HepG2 (cell line): ENCODE results near the gene ULK3. TPM values are rescaled to one million over a fixed set of nuclear protein-coding genes. Genes with fewer than 3 reads are reported as not detected.
A peak's percentile ranks its signal among the peaks of the same experiment; 100 is the strongest.

Experiments
- ETV5 ChIP-seq: IDR thresholded peaks from 2 replicates; pipeline ENCODE4 v1.6.1; 2018; ENCODE audit warnings: missing biosample characterization, missing genetic modification reagents, inconsistent platforms, borderline replicate concordance
- FOXK1 ChIP-seq: sonication (generic); formaldehyde crosslinking; IDR thresholded peaks from 2 replicates; pipeline ENCODE4 v1.4.0; 2020; ENCODE audit warnings: low read depth, missing genetic modification reagents, borderline replicate concordance
- GRHL1 ChIP-seq: sonication (generic); formaldehyde crosslinking; conservative IDR thresholded peaks from 2 replicates; pipeline ENCODE4 v1.8.0; 2022; ENCODE audit warnings: missing genetic modification reagents
- HOXD1 ChIP-seq: sonication (generic); formaldehyde crosslinking; IDR thresholded peaks from 2 replicates; pipeline ENCODE4 v1.5.0; 2020; ENCODE audit warnings: missing genetic modification reagents
- MLXIP ChIP-seq: sonication (generic); formaldehyde crosslinking; IDR thresholded peaks from 2 replicates; pipeline ENCODE4 v1.9.0; 2021; ENCODE audit warnings: missing genetic modification reagents, borderline replicate concordance
- PRDM15 ChIP-seq: sonication (generic); formaldehyde crosslinking; IDR thresholded peaks from 2 replicates; pipeline ENCODE4 v1.4.0; 2020; ENCODE audit warnings: missing genetic modification reagents
- TCF7 ChIP-seq: sonication (generic); IDR thresholded peaks from 2 replicates; pipeline ENCODE4 v1.6.1; 2016; ENCODE audit warnings: antibody characterized with exemption, low read depth
- TOE1 ChIP-seq: sonication (generic); formaldehyde crosslinking; IDR thresholded peaks from 2 replicates; pipeline ENCODE4 v1.4.0; 2020; ENCODE audit warnings: mild to moderate bottlenecking, missing genetic modification reagents
- ZFP36 ChIP-seq: fragments of 150-350 bp; IDR thresholded peaks from 2 replicates; pipeline ENCODE4 v1.6.1; 2018; ENCODE audit warnings: borderline replicate concordance, low read length, low read depth; ENCODE audit not compliant: partially characterized antibody
- ZFP36L1 ChIP-seq: sonication (generic); formaldehyde crosslinking; IDR thresholded peaks from 2 replicates; pipeline ENCODE4 v1.8.0; 2022; ENCODE audit warnings: mild to moderate bottlenecking, missing genetic modification reagents, moderate library complexity
- ZFP82 ChIP-seq: sonication (generic); formaldehyde crosslinking; IDR thresholded peaks from 2 replicates; pipeline ENCODE4 v1.5.1; 2020; ENCODE audit warnings: mild to moderate bottlenecking, missing genetic modification reagents, borderline replicate concordance
- ZNF20 ChIP-seq: sonication (generic); formaldehyde crosslinking; IDR thresholded peaks from 2 replicates; pipeline ENCODE4 v1.4.0; 2020; ENCODE audit warnings: mild to moderate bottlenecking, moderate library complexity, missing genetic modification reagents
- ZNF878 ChIP-seq: sonication (generic); formaldehyde crosslinking; IDR thresholded peaks from 2 replicates; pipeline ENCODE4 v1.8.1; 2023; ENCODE audit warnings: mild to moderate bottlenecking, missing genetic modification reagents, moderate library complexity
- polyA plus RNA-seq, 8 experiments: library from polyadenylated mRNA; depleted of rRNA in 3 of 8; stranded (reverse) in 7 of 8; unstranded in 1 of 8; fragments of >200 nt; fragmentation: Illumina TruSeq in 4 of 8; extraction: Trizol in 4 of 8; gene quantifications; 2 replicates each; pipeline versions ENCODE4 v1.2.1 to v1.2.3, GENCODE V29; 2011 to 2016; ENCODE audit warnings: low read depth in 4 of 8, missing spikeins in 1 of 8, mixed read lengths in 1 of 8; ENCODE audit not compliant: insufficient read depth in 1 of 8
- total RNA-seq, 5 experiments: library from RNA; depleted of rRNA; stranded (reverse); fragments of >200 nt; fragmentation: Illumina TruSeq; extraction: Trizol; gene quantifications; 2 replicates each; pipeline ENCODE4 v1.2.3, GENCODE V29; 2016; ENCODE audit warnings: low read depth in 1 of 5
- TF ChIP-seq, protein P1 (sequence below): sonication (generic); IDR thresholded peaks from 2 replicates; pipeline ENCODE4 v1.6.1; 2016; ENCODE audit warnings: low read depth, borderline replicate concordance

ULK3 gene
- total and polyA plus RNA-seq, 2 of the 13 experiments (the other 11 are each of a cell fraction or from before 2014, with no cell fraction given), result 15.2 to 23.7 TPM

- peak; percentile 39; the same call in 1 of the 2 replicates for TF ChIP-seq PRDM15
- peak; percentile 38; the same call in 1 of the 2 replicates for TF ChIP-seq ETV5 (CRISPR knock-in tag)
- 0 out of 2 replicates have a peak, but pooled peaks have one; percentile 36 for TF ChIP-seq TOE1 (CRISPR knock-in tag)
- 0 out of 2 replicates have a peak, but pooled peaks have one; percentile 43 for TF ChIP-seq MLXIP (CRISPR knock-in tag)
- TF ChIP-seq, protein P1, sequence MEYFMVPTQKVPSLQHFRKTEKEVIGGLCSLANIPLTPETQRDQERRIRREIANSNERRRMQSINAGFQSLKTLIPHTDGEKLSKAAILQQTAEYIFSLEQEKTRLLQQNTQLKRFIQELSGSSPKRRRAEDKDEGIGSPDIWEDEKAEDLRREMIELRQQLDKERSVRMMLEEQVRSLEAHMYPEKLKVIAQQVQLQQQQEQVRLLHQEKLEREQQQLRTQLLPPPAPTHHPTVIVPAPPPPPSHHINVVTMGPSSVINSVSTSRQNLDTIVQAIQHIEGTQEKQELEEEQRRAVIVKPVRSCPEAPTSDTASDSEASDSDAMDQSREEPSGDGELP, result peak; percentile 39; the same call in 1 of the 2 replicates
- TF ChIP-seq GRHL1 (CRISPR knock-in tag), result no peak
- peak; percentile 71; the same call in 1 of the 2 replicates for TF ChIP-seq FOXK1 (CRISPR knock-in tag)
- no peak for TF ChIP-seq ZNF878 (CRISPR knock-in tag)
- no peak for TF ChIP-seq ZFP36L1 (CRISPR knock-in tag)
- TF ChIP-seq ZFP82 (CRISPR knock-in tag), result peak; percentile 97; the same call in 1 of the 2 replicates
- no peak for TF ChIP-seq ZNF20 (CRISPR knock-in tag)
- TF ChIP-seq HOXD1 (CRISPR knock-in tag), result peak; percentile 77; the same call in 1 of the 2 replicates
- no peak for TF ChIP-seq ZFP36
- no peak for TF ChIP-seq TCF7
These were observed 47.1 kb upstream of the ULK3 start, which contains the start of gene MPI (continued) for GRCh38 chr15:74889883-74890664.
